ENCODE results near the gene RBFOX1.

GRCh38 chr16:7745276-7745675 lies 412.6 kb downstream of the RBFOX1 start:
- TF ChIP-seq, protein P1, sequence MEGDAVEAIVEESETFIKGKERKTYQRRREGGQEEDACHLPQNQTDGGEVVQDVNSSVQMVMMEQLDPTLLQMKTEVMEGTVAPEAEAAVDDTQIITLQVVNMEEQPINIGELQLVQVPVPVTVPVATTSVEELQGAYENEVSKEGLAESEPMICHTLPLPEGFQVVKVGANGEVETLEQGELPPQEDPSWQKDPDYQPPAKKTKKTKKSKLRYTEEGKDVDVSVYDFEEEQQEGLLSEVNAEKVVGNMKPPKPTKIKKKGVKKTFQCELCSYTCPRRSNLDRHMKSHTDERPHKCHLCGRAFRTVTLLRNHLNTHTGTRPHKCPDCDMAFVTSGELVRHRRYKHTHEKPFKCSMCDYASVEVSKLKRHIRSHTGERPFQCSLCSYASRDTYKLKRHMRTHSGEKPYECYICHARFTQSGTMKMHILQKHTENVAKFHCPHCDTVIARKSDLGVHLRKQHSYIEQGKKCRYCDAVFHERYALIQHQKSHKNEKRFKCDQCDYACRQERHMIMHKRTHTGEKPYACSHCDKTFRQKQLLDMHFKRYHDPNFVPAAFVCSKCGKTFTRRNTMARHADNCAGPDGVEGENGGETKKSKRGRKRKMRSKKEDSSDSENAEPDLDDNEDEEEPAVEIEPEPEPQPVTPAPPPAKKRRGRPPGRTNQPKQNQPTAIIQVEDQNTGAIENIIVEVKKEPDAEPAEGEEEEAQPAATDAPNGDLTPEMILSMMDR (conservative IDR thresholded peaks at IDR 0.05 in 1 of 2, IDR thresholded peaks at IDR 0.05 in 1 of 2; ENCODE audit: extremely low read depth in 1 of 2, insufficient read depth in 1 of 2, low read depth in 1 of 2, low read length in 2 of 2), result no peak
- no peak for TF ChIP-seq EZH2 (IDR thresholded peaks at IDR 0.05; ENCODE audit: borderline replicate concordance, low read length)

All from mammary epithelial cell (primary cell).